SK-N-SH (cell line): ENCODE results near the gene EPHB2. TPM values are rescaled to one million over a fixed set of nuclear protein-coding genes. Genes with fewer than 3 reads are reported as not detected.

Source experiments
- CTCF ChIA-PET: fragments of 300-600, 350-600 bp; formaldehyde crosslinking; extraction: SDS; loops from one replicate; lab custom pipeline; 2021; lab: Yijun Ruan, JAX
- POLR2A ChIA-PET: fragments of 350-600 bp; sonication (Branson Sonifier 250); formaldehyde crosslinking; extraction: SDS; loops from one replicate; lab custom pipeline; 2020; ENCODE audit warnings: antibody characterized with exemption, inconsistent platforms; lab: Yijun Ruan, JAX
- DNase-seq: peaks from one replicate; pipeline ENCODE4 v3.0.0; 2012
- H2AFZ ChIP-seq: fragments of 200-600 bp; sonication (generic); 2 replicates; pipeline ENCODE4 v1.8.1; 2016; ENCODE audit warnings: antibody characterized with exemption, mild to moderate bottlenecking, low read depth
- H3F3A ChIP-seq: fragments of 200-600 bp; sonication (generic); replicated peaks from 2 replicates; pipeline ENCODE3; 2016; ENCODE audit warnings: antibody characterized with exemption, mild to moderate bottlenecking; ENCODE audit not compliant: insufficient read depth
- H3K27ac ChIP-seq, 2 experiments: fragments of 200-500 bp in 1 of 2; fragments of 200-600 bp in 1 of 2; sonication (Bioruptor generic) in 1 of 2; sonication (generic), shearing (Covaris generic) in 1 of 2; 2 replicates each; pipeline versions ENCODE4 v1.5.1 to v1.6.1; 2014 to 2016; ENCODE audit warnings: low read depth in 2 of 2, inconsistent platforms in 1 of 2, low read length in 1 of 2, mild to moderate bottlenecking in 1 of 2, mixed read lengths in 1 of 2
- H3K27me3 ChIP-seq: fragments of 200-600 bp; sonication (generic), shearing (Covaris generic); 2 replicates; pipeline ENCODE4 v1.6.1; 2016; ENCODE audit warnings: mixed run types; ENCODE audit not compliant: insufficient read depth
- H3K36me3 ChIP-seq, 2 experiments: fragments of 200-500 bp in 1 of 2; fragments of 200-600 bp in 1 of 2; sonication (Bioruptor generic) in 1 of 2; sonication (generic) in 1 of 2; replicated peaks in 1 of 2; 2 replicates each; pipeline versions ENCODE3 to v1.5.1; 2014 to 2016; ENCODE audit warnings: low read length in 1 of 2, mild to moderate bottlenecking in 1 of 2; ENCODE audit not compliant: insufficient read depth in 2 of 2, control insufficient read depth in 1 of 2
- H3K4me1 ChIP-seq, 2 experiments: fragments of 200-500 bp in 1 of 2; fragments of 200-600 bp in 1 of 2; sonication (Bioruptor generic) in 1 of 2; sonication (generic), shearing (Covaris generic) in 1 of 2; 2 replicates each; pipeline versions ENCODE4 v1.5.1 to v1.6.1; 2014 to 2016; ENCODE audit warnings: low read depth in 1 of 2, low read length in 1 of 2, mixed run types in 1 of 2; ENCODE audit not compliant: insufficient read depth in 2 of 2, control insufficient read depth in 1 of 2
- H3K4me2 ChIP-seq: fragments of 200-600 bp; sonication (generic), shearing (Covaris generic); 2 replicates; pipeline ENCODE4 v1.6.1; 2017; ENCODE audit warnings: mixed run types
- H3K4me3 ChIP-seq, 2 experiments: fragments of 200-500 bp in 1 of 2; fragments of 200-600 bp in 1 of 2; sonication (Bioruptor generic) in 1 of 2; sonication (generic), shearing (Covaris generic) in 1 of 2; 2 replicates each; pipeline versions ENCODE4 v1.5.1 to v1.8.1; 2014 to 2016; ENCODE audit warnings: low read depth in 2 of 2, inconsistent platforms in 1 of 2, low read length in 1 of 2, mild to moderate bottlenecking in 1 of 2, mixed read lengths in 1 of 2, moderate library complexity in 1 of 2
- H3K79me2 ChIP-seq: fragments of 200-600 bp; sonication (generic); 2 replicates; pipeline ENCODE4 v1.8.1; 2017; ENCODE audit warnings: mild to moderate bottlenecking; ENCODE audit not compliant: insufficient read depth
- H3K9ac ChIP-seq: fragments of 200-600 bp; sonication (generic); 2 replicates; pipeline ENCODE4 v1.6.1; 2017; ENCODE audit warnings: mixed run types
- H3K9me2 ChIP-seq: fragments of 200-600 bp; sonication (generic); 2 replicates; pipeline ENCODE4 v1.6.1; 2017; ENCODE audit warnings: mixed run types
- H3K9me3 ChIP-seq: fragments of 200-600 bp; sonication (generic); 2 replicates; pipeline ENCODE4 v1.6.1; 2017; ENCODE audit warnings: mixed run types, mild to moderate bottlenecking, moderate library complexity
- H4K20me1 ChIP-seq: fragments of 200-600 bp; sonication (generic); 2 replicates; pipeline ENCODE4 v1.6.1; 2017; ENCODE audit warnings: mild to moderate bottlenecking, mixed run types; ENCODE audit not compliant: insufficient read depth
- ELF1 ChIP-seq: IDR thresholded peaks from 2 replicates; pipeline ENCODE4 v1.4.0; 2012
- EP300 ChIP-seq, 2 experiments: IDR thresholded peaks; 2 replicates each; pipeline versions ENCODE4 v1.4.0 to v1.6.1; 2012; ENCODE audit warnings: borderline replicate concordance in 1 of 2, low read depth in 1 of 2, low read length in 1 of 2
- GABPA ChIP-seq: IDR thresholded peaks from 2 replicates; pipeline ENCODE4 v1.4.0; 2012; ENCODE audit warnings: low read depth, mild to moderate bottlenecking
- IRF3 ChIP-seq: fragments of 150-350 bp; IDR thresholded peaks from 2 replicates; pipeline ENCODE4 v1.6.1; 2016; ENCODE audit warnings: mild to moderate bottlenecking, low read depth, low read length
- NFIC ChIP-seq: IDR thresholded peaks from 2 replicates; pipeline ENCODE4 v1.4.0; 2012; ENCODE audit warnings: borderline replicate concordance
- RAD21 ChIP-seq: IDR thresholded peaks from 2 replicates; pipeline ENCODE4 v1.6.1; 2012; ENCODE audit warnings: mild to moderate bottlenecking, low read length
- RCOR1 ChIP-seq: fragments of 150-350 bp; IDR thresholded peaks from 2 replicates; pipeline ENCODE4 v1.6.1; 2017; ENCODE audit warnings: antibody characterized with exemption, low read length
- REST ChIP-seq: IDR thresholded peaks from 2 replicates; pipeline ENCODE4 v1.6.1; 2012; ENCODE audit warnings: mild to moderate bottlenecking, low read depth, low read length, moderate library complexity
- WGBS: methylation state at CpG from one replicate; pipeline ENCODE4 v1.1.6; 2017; ENCODE audit warnings: low lambda C conversion rate; 5-methylcytosine and 5-hydroxymethylcytosine counted together
- polyA plus RNA-seq, 3 experiments: library from polyadenylated mRNA; depleted of rRNA; stranded (reverse); fragments of >200 nt; gene quantifications; 2 replicates each; pipeline ENCODE4 v1.2.3, GENCODE V29; 2012
- TF ChIP-seq, protein P1 (sequence below): fragments of 150-350 bp; IDR thresholded peaks from 2 replicates; pipeline ENCODE4 v1.6.1; 2017; ENCODE audit warnings: antibody characterized with exemption, low read length, low read depth, borderline replicate concordance
- TF ChIP-seq, protein P2 (sequence below): fragments of 200-600 bp; sonication (generic); IDR thresholded peaks from 2 replicates; pipeline ENCODE4 v1.6.1; 2017; ENCODE audit warnings: antibody characterized with exemption, mild to moderate bottlenecking, moderate library complexity

EPHB2 gene
- polyA plus RNA-seq, 1 of the 3 experiments (the other 2 are of a cell fraction): 25.2 TPM

GRCh38 chr1:22767852-22768251 lies 57.2 kb downstream of the EPHB2 start:
- TF ChIP-seq, protein P1, sequence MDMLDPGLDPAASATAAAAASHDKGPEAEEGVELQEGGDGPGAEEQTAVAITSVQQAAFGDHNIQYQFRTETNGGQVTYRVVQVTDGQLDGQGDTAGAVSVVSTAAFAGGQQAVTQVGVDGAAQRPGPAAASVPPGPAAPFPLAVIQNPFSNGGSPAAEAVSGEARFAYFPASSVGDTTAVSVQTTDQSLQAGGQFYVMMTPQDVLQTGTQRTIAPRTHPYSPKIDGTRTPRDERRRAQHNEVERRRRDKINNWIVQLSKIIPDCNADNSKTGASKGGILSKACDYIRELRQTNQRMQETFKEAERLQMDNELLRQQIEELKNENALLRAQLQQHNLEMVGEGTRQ: no peak
- TF ChIP-seq REST (no peak), RCOR1 (no peak), EP300 (IDR thresholded peaks at IDR 0.05; ENCODE audit: borderline replicate concordance in 1 of 2, low read depth in 1 of 2, low read length in 1 of 2) (no peak), NFIC (no peak), ELF1 (no peak), IRF3 (no peak), GABPA (no peak), RAD21 (no peak)
- TF ChIP-seq, protein P2, sequence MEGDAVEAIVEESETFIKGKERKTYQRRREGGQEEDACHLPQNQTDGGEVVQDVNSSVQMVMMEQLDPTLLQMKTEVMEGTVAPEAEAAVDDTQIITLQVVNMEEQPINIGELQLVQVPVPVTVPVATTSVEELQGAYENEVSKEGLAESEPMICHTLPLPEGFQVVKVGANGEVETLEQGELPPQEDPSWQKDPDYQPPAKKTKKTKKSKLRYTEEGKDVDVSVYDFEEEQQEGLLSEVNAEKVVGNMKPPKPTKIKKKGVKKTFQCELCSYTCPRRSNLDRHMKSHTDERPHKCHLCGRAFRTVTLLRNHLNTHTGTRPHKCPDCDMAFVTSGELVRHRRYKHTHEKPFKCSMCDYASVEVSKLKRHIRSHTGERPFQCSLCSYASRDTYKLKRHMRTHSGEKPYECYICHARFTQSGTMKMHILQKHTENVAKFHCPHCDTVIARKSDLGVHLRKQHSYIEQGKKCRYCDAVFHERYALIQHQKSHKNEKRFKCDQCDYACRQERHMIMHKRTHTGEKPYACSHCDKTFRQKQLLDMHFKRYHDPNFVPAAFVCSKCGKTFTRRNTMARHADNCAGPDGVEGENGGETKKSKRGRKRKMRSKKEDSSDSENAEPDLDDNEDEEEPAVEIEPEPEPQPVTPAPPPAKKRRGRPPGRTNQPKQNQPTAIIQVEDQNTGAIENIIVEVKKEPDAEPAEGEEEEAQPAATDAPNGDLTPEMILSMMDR: no peak
- H3K9me3 ChIP-seq: no peaks in the 10 kb centered on the region
- no peak overlapping the region for H3K27ac ChIP-seq
- POLR2A ChIA-PET: no interaction called here
- H3K4me1 ChIP-seq: no peaks in the 10 kb centered on the region; a peak in 1 of 4 replicates
- CTCF ChIA-PET: interaction anchor here (2.1 kb wide), 1 partner anchor 94 kb away, joined by 10 read pairs; no protein-coding TSS in a partner anchor
- no peak overlapping the region for H3K9ac ChIP-seq
- H3F3A ChIP-seq: no peaks in the 10 kb centered on the region
- H3K4me2 ChIP-seq: no peak overlapping the region
- H3K27me3 ChIP-seq: no peaks in the 10 kb centered on the region
- H3K9me2 ChIP-seq: no peaks in the 10 kb centered on the region
- H2AFZ ChIP-seq: no peak overlapping the region
- peaks cover 19% of the 10 kb centered on the region; the same call in 1 of the 2 replicates for H4K20me1 ChIP-seq
- H3K4me3 ChIP-seq: no peak overlapping the region
- no peak for DNase-seq
- H3K36me3 ChIP-seq: no peaks in the 10 kb centered on the region
- 89% methylated on average over 6 of the region's 9 CpGs for WGBS
- H3K79me2 ChIP-seq: peaks cover 32% of the 10 kb centered on the region; the same call in 1 of the 2 replicates
